ENCODE results near the gene MYO3B. TPM values are rescaled to one million over a fixed set of nuclear protein-coding genes. Genes with fewer than 3 reads are reported as not detected.
"Not testable (repeated sequence)": the region's sequence is repeated elsewhere in the genome, so short reads cannot be mapped to it uniquely, and the experiment has no call there.

The MYO3B gene
- polyA plus RNA-seq, 5 donors: 2.3 to 3.8 (median 3.1) TPM

DNA sequence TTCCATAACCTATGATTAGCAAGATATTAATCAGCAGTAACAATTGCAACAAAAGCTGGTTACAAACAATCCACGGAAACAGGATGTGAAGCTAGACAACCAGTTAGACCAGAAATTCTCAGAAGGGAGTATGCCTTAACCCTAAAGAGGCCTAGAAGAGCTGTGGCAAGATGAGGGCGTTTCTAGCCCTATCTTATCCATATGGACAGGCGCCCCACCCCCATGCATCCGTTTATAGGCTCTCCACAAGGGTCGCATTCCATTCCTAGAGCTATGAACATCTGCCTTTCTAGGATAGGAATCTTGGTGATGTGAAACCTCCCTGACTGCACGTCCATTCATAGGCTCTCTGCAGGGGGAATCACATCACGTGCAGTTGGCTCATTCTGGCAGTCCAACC, 441.0 kb downstream of the MYO3B start:
- not testable (repeated sequence) for DNase-seq

DNA sequence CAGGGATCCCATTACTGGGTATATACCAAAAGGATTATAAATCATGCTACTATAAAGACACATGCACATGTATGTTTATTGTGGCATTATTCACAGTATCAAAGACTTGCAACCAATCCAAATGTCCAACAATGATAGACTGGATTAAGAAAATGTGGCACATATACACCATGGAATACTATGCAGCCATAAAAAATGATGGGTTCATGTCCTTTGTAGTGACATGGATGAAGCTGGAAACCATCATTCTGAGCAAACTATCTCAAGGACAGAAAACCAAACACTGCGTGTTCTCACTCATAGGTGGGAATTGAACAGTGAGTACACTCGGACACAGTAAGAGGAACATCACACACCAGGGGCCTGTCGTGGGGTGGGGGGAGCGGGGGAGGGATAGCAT, 457.1 kb downstream of the MYO3B start:
- not testable (repeated sequence) for DNase-seq

DNA sequence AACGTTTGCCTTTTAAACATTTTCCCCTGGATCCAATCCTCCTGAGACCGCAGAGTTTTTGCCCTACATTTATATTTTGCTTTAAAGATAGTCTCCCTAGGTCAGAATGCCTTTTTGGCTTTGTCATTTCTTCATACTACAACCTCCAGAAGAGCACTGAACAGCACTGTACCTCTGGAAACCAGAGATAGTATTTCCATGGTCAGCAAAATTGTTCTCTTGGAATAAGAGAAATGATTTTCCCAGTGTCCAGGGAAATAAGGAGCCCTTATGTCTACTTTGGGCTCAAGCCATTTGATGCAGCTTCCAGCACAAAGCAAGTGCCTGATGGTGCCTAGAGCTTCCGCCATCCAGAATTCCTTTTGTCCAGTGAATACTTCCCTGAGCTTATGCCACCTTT, 461.7 kb downstream of the MYO3B start:
- DNase-seq: no peak

DNA sequence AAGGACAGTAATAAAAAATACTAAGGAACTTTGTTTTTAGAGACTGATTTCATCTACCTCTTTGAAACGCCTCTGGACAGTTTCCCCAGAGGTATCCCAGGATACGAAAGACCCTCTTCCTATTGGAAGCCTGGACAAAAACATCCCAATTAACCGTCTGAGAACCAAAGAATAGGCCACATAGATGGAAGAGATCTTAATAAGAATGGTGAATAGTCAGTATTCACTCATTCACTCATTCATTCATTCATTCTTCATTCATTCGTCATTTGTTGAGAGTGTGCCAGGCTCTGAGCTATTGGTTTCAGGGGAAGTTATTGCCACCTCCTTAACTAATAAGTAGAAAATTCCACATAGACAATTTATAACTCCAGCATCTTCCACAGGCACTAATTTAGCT, 464.0 kb downstream of the MYO3B start:
- no peak for DNase-seq

DNA sequence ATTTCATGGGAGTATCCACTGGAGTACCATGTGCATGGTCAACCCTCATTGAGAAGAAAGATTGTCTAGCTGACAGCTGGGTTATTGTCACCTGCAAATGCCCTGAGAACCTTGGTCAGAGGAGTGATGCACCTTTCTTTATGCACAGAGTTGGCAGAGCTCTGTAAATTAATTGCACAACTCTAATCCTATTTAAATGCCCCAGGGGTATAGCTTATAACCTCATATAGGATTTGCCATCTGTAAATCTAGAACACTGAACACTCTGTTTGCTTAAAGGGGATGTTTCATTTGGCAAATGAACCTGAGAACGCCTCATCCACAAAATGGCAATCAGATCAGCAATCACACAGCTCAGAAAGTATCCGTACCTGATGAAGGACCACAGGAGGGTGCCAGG, 465.4 kb downstream of the MYO3B start:
- DNase-seq: no peak

DNA sequence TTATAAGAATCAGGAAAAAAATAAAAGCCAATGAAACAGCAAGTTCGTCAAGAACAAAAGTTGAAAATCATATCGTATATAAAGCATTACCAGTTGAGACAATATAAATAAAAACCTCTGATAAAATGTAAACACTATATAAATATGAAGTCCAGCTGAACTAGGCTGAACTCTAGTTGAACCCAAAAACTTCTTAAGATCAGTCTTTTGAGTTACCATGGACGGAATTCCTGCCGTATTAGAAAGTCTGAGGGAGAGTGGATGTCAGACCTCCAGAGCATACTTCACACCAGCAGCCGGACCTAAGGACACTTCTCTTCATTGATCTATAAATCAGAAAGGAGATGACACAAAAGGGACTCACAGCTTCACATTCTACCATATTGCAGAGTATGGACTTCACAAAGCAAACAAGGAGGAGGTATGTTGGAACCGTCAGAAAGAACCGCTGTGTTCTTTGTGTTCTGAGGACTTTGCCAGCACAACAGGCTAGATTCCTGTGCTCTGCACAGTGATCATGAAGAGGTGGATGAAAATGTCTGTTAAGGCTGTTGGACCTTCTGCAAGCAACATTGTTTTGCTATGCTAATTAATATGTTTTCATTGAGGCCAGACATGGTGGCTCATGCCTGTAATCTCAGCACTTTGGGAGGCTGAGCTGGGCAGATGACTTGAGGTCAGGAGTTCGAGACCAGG, 469.9 kb downstream of the MYO3B start:
- peak in 1 of 2 donors; percentile 15 for DNase-seq

DNA sequence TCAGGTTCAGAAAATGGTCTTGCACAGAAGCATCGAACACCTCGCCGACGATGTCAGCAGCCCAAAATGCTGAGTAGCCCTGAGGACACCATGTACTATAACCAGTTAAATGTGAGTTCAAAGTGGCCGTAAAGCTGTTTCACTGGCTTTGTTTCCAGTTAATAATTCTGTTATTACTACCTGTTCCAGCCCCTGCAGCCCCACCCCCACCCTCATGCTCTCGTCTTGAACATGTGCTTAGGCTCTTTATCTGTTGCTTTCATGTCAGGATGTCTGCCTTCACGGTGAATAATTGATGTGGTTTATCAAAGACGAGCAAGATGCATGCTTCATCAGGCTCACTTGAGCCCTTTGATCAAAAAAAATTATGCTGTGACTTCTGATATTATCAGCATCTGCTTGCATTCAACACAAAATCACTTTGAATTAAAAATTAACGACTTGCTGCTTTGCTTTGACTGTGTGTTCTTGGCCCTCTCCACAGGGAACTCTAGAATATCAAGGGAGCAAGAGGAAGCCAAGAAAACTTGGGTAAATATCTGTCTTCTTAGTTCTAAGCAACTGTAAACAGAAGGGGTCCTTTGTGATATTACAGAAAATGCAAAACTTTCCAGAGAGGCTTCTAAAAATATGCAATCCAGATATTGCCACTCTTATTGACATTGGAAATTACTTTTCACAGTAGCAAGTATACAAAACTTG, 473.8 kb downstream of the MYO3B start:
- no peak for DNase-seq

DNA sequence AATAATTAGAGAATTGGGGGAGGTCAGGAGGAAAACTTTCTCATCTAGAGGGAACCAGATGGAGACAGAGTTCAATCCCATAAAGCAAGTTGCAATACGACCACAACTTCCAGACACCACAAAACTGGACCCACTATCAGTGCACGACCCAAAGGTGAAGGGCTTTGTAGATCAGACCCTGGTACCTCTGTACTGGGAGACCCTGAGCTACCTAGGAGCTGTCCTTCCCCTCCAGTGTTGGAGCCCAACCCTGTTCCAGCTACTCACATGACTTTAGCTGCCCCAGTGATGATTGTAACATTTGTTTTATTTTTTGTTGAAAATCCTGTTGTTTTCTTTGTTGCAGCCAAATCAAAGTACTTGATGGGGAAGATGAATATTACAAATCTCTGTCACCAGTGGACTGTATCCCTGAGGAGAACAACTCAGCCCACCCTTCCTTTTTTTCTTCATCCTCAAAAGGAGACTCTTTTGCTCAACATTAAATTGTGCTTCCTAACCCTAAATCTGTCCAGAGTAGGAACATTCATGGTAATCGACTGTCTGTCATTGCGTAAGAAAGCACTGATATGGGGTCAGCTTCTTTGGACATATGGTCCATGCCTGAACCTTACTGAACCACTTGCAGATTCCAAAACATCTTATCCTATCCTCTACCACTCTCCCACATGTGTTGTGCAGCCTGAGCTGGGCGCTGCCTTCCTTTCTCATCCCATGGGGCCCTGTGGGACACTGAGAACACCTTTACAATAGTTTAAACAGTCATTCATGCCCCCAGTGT, 474.9 kb downstream of the MYO3B start:
- no peak for DNase-seq

DNA sequence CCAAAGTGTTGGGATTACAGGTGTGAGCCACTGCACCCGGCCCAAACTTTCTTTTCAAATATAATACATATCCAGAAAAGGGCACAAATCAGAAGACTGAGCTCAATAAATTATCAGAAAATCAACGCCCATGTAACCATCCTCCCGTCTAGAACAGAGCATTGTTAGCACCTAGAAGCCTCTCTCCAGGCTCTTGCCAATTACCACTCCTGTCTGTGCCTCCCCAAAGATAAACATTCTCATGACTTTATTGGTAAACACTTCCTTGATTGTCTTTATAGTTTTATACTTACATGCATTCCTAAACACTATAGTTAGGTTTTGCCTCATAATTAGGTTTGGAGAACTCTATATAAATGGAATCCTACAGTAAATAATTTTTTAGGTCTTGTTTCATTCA, 478.7 kb downstream of the MYO3B start:
- DNase-seq: no peak

DNA sequence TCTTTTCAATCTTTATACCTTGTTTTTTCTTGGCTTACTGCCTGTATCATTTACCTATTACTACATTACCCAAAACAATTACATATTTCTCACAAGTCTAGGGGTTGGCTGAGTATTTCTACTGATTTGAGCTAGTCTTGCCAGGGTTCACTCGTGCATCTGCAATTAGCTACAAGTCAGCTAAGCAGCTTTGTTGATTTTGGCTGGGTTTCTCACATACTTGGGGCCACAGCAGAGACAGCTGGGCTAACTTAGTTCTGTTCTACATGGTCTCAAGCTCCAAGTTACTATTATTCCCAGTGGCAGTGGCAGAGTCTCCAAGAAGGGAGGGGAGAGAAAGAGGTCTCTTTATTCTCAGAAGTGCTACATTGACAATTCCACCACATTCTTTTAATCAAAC, 482.5 kb downstream of the MYO3B start:
- DNase-seq: peak in 1 of 2 donors; percentile 61

DNA sequence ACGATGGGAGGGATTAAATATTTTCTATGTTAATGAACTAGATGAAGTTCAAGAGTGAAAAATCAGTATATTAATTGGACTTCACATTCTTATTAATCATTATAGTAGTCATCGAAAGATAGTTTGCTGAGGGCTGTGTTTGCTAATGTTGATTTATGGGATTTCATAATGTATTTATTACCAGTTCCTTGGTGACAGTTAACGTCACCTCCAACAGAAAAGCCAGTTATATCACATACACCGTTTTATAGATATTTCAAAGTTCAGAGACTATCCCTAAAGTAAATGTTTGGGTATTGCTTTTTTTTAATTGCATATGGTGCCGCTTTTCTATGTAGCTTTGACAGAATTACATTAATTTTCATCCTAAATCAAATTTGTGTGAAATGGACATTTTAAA, 487.8 kb downstream of the MYO3B start:
- DNase-seq: no peak

DNA sequence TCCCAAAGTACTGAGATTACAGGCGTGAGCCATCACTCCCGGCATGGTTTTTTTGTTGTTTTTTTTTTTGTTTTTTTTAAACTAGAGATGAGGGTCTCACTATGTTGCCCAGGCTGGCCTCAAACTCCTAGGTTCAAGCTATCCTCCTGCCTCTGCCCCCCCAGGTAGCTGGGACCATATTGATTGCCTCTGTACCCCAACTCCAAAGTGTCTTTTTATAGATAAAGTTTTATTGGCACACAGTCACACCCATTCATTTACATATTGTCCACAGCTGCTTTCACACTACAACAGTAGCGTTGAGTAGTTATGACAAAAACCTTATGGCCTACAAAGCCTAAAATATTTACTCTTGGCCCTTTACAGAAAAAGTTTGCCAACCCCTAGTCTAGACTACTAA, 492.0 kb downstream of the MYO3B start:
- no peak for DNase-seq

DNA sequence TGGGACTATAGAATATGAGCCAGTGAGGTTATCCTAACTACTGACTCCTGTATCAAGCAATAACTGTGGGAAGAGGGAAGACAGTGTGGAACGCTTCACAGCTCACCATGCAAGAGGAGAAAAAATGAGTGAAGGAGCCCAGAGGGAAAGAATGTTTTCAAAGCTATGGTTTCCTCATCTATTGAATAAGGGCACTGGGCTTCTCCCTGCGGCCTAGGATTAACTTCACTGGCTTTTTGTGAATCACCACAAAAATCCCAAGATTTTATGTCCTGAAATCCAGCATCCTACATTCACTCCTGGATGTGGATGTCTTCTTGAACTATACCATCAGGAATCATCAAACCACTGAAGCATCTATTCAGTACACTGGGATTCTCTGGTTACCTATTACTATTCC, 492.7 kb downstream of the MYO3B start:
- DNase-seq: no peak

DNA sequence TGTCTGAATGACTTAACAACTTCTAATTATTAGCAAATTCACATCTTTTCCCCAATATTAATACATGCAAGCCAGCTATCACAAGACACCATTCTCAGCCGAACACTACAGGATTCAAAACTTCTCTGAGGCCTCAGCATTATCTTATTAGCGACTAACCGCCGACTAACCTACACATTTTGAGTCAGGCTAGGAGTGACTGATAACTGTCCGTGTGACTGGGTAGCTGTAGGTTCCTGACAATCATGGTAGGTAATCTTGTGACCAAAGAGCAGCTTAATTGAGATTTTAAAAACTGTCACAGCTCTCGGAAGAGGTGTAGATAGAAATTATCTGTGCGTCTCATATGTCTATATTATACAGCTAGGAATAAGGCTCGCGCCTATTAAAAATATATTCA, 493.1 kb downstream of the MYO3B start:
- DNase-seq: no peak

DNA sequence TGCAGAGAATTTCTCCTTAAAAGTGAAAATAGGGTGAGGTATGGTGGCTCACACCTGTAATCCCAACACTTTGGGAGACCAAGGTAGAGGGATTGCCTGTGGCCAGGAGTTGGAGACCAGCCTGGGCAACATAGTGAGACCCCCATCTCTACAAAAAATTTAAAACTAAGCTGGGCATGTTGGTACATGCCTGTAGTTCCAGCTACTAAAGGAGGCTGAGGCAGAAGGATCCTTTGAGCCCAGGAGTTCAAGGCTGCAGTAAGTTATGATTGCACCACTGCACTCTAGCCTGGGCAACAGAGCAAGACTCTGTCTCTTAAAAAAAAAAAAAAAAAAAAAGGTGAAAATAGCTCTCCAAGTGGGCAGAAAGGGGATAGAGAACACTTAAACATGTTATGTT, 496.3 kb downstream of the MYO3B start:
- DNase-seq: not testable (repeated sequence)

DNA sequence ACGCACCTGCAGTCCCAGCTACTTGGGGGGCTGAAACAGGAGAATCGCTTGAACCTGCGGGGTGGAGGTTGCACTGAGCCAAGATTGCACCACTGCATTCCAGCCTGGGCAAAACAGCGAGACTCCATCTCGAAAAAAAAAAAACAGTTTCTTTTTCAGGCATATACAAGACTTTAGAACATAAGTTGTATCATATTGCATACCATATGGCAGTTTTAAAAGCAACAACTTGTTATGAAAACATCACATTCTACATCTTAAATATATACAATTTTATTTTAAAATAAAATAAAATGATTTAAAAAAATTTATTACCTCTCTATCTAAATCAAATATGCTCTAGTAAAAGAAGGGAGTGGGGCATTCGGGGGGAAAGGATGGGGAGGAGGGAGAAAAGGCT, 497.8 kb downstream of the MYO3B start:
- no peak for DNase-seq

DNA sequence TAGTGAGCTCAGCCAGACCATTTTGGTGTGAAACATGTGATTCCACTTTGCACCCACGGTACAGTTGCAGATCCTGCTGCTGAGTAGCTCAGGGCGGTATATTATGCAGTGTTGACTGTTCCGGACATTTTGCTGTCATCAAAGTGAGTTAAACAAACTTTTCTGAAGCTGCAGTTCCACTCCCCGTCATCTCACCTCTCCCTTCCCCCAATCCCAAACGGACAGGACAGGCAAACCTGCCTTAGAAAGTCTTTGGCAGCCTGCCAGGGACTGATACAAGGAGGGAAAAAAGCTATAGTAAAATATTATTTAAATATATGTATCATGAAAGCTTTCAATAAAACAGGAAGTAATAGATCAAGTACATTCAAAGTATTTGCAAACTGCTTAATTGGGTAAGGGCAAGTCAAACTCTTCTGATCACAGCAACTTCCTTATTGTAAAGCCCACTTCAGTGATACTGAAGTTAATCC, 501.7 kb downstream of the MYO3B start:
- DNase-seq: no peak

DNA sequence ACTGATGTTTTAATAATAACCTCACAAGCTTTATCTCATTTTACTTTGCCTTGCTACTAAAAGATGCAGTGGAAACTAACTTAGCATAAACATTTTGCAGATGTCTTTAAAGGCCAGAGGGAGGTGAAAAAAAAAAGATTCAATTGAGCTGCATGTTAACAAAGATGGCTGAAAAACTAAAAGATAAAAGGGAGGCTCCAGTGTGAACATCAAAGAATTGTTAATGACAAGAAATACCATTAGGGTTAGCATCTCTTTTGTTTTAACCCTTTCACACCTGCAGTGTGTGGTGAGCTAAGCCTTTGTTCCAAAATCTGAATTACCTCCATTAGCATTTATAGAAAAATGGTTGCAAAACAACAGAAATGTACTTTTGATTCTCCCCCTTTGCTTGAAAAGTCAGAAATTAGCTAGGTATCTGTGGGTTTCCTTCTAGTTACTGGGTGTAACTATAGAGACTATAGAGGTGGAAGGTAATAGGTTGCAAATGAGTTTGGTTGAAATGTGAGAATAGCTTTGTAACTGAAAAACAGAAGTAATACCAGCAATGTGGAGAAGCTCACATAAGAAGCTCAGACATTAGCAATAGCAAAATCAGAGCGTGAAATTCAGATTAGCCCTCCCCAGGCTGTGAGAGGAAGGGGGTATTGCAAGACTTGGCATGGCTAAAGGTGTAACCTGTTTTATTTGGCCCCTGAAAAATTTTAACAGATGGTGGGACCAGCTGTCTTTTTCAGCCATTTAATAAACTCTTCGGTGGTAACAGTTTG, 502.4 kb downstream of the MYO3B start:
- no peak for DNase-seq

DNA sequence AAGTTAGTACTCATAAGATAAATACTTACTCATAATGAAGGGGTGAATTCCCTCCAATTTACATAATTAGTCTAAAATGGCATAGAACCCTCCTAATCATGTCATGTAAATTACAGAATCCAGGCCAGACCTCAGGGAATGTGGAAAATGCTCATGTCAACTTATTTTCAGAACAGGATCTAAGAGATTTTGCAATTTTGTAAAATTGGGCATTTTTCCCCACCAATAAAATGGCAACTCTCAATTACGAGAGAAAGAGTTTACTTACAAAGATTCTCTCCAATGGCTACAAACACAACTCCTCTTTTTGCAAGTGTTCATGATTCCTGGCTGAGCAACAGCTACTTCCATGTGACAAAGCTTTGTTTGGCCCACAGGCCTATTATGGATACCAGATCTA, 503.4 kb downstream of the MYO3B start:
- no peak for DNase-seq

DNA sequence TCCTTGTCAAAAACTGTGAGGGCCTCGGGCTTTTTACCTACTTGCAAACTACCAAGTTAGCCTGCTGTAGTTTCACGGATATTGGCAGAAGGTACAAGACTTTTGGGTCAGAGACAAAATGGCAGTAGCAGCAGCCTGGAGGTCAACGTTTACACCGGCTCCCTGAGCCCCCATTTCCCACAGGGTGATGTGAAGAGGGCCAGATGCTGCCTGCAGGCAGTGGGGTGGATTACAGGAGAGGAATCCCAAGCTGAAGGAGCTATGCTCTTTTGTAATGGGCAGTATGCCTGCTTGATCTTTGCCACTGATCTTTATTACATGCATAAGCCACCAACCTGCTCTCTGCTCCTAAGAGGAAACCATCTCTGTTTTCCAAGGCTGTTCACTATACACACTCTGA, 507.6 kb downstream of the MYO3B start:
- DNase-seq: no peak

DNA sequence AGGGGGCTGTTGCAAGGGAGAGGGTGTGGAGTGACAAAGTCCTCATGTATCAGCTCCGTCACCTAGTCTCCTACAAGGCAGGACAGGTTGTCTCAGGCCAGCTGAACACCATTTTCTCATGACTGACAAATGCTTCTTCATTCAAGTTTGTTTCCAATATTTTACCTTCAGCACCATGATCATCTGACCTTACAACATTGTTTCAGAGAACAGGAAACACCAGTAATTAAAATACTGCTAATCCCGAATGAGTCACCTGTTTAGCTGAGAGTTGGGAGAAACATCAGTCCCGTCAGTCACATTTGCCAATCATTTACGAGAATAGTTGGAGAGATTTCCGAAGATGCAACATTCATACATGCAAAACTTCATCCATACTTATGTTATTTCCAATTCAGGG, 511.5 kb downstream of the MYO3B start:
- DNase-seq: no peak

DNA sequence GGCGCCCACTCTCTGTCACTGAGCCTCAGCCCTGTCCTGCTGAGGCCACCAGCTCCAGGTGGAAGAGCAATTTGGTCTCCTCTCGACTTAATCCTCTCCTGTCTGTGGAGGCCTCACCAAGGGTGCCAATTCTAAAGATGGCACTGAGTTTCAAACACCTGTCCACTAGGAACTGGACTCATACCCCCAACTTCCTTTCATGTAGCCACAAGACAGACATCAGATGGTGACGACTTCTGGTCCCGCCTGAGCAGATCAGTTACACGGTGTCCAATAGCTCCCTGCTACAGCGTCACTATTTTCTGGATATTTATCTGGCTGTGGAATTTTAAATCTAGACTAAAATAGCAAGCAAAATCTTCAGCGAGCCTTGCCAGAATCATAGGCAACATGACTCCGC, 512.7 kb downstream of the MYO3B start:
- no peak for DNase-seq
